ENCODE measurements around the gene WDR88.
"Not testable (repeated sequence)": the region's sequence is repeated elsewhere in the genome, so short reads cannot be mapped to it uniquely, and the experiment has no call there.

WDR88 gene

GRCh38 chr19:33130433-33130832 is 1.5 kb upstream of the WDR88 start:
- no peak for DNase-seq (ENCODE audit: low read depth)

GRCh38 chr19:33132425-33132824 is 511 bp downstream of the WDR88 start:
- DNase-seq (ENCODE audit: low read depth): no peak

- no peak for DNase-seq (ENCODE audit: low read depth)
These were observed 1.6 kb downstream of the WDR88 start for GRCh38 chr19:33133438-33134031.

- peak; percentile 19 for DNase-seq (ENCODE audit: low read depth)
These were observed 2.7 kb downstream of the WDR88 start for GRCh38 chr19:33134571-33135041.

- DNase-seq (ENCODE audit: low read depth): no peak
These were observed 7.3 kb downstream of the WDR88 start for GRCh38 chr19:33139165-33139564.

- peak; percentile 29 for DNase-seq (ENCODE audit: low read depth)
These were observed 12.0 kb downstream of the WDR88 start for GRCh38 chr19:33143897-33144405.

- no peak for DNase-seq (ENCODE audit: low read depth)
These were observed 14.3 kb downstream of the WDR88 start for GRCh38 chr19:33146209-33146608.

GRCh38 chr19:33147538-33147937 is 15.6 kb downstream of the WDR88 start:
- no peak for DNase-seq (ENCODE audit: low read depth)

- DNase-seq (ENCODE audit: low read depth): no peak
These were observed 19.1 kb downstream of the WDR88 start for GRCh38 chr19:33150852-33151518.

- DNase-seq (ENCODE audit: low read depth): no peak
These were observed 20.3 kb downstream of the WDR88 start for GRCh38 chr19:33152176-33152575.

GRCh38 chr19:33152625-33153024 is 20.7 kb downstream of the WDR88 start:
- DNase-seq (ENCODE audit: low read depth): not testable (repeated sequence)

- not testable (repeated sequence) for DNase-seq (ENCODE audit: low read depth)
These were observed 22.4 kb downstream of the WDR88 start for GRCh38 chr19:33154313-33154712.

GRCh38 chr19:33156334-33156733 is 24.4 kb downstream of the WDR88 start:
- no peak for DNase-seq (ENCODE audit: low read depth)

- no peak for DNase-seq (ENCODE audit: low read depth)
These were observed 26.0 kb downstream of the WDR88 start for GRCh38 chr19:33157906-33158305.

GRCh38 chr19:33158365-33158764 is 26.5 kb downstream of the WDR88 start:
- DNase-seq (ENCODE audit: low read depth): no peak

- DNase-seq (ENCODE audit: low read depth): no peak
These were observed 27.2 kb downstream of the WDR88 start for GRCh38 chr19:33159149-33159548.

GRCh38 chr19:33159893-33160292 is 28.0 kb downstream of the WDR88 start:
- no peak for DNase-seq (ENCODE audit: low read depth)

GRCh38 chr19:33161201-33161600 is 29.3 kb downstream of the WDR88 start:
- DNase-seq (ENCODE audit: low read depth): no peak

- DNase-seq (ENCODE audit: low read depth): no peak
These were observed 31.6 kb downstream of the WDR88 start for GRCh38 chr19:33163481-33163880.

GRCh38 chr19:33166037-33166436 is 34.1 kb downstream of the WDR88 start:
- DNase-seq (ENCODE audit: low read depth): not testable (repeated sequence)

- no peak for DNase-seq (ENCODE audit: low read depth)
These were observed 35.5 kb downstream of the WDR88 start for GRCh38 chr19:33167438-33167837.

GRCh38 chr19:33168528-33168927 is 36.6 kb downstream of the WDR88 start:
- no peak for DNase-seq (ENCODE audit: low read depth)

- no peak for DNase-seq (ENCODE audit: low read depth)
These were observed 39.4 kb downstream of the WDR88 start for GRCh38 chr19:33171222-33171795.

Measured in stimulated activated CD8-positive, alpha-beta memory T cell treated with anti-CD3 and anti-CD28 coated beads, Interleukin-7, amount 100 ng/mL, for 24 hours (primary cell).